HepG2 (cell line): ENCODE data around the gene PITX3. TPM values are rescaled to one million over a fixed set of nuclear protein-coding genes. Genes with fewer than 3 reads are reported as not detected.

Source experiments
- ATF6 ChIP-seq: sonication (generic); formaldehyde crosslinking; conservative IDR thresholded peaks from 2 replicates; pipeline ENCODE4 v1.4.0; 2020; ENCODE audit warnings: missing genetic modification reagents
- DZIP1 ChIP-seq: sonication (generic); formaldehyde crosslinking; IDR thresholded peaks from 2 replicates; pipeline ENCODE4 v1.5.0; 2020; ENCODE audit warnings: mild to moderate bottlenecking, missing genetic modification reagents
- GATAD2A ChIP-seq: IDR thresholded peaks from 2 replicates; pipeline ENCODE4 v1.6.1; 2016
- HDAC1 ChIP-seq: sonication (generic); formaldehyde crosslinking; IDR thresholded peaks from 2 replicates; pipeline ENCODE4 v1.5.1; 2020; ENCODE audit warnings: mild to moderate bottlenecking, missing genetic modification reagents
- KDM5B ChIP-seq: sonication (generic); formaldehyde crosslinking; IDR thresholded peaks from 2 replicates; pipeline ENCODE4 v1.4.0; 2020; ENCODE audit warnings: missing genetic modification reagents, mild to moderate bottlenecking, borderline replicate concordance
- KLF6 ChIP-seq: IDR thresholded peaks from 2 replicates; pipeline ENCODE4 v1.8.0; 2016; ENCODE audit warnings: missing biosample characterization, missing genetic modification reagents
- PAWR ChIP-seq: sonication (generic); formaldehyde crosslinking; IDR thresholded peaks from 2 replicates; pipeline ENCODE4 v1.4.0; 2020; ENCODE audit warnings: missing genetic modification reagents, mild to moderate bottlenecking, borderline replicate concordance
- REPIN1 ChIP-seq: sonication (generic); formaldehyde crosslinking; IDR thresholded peaks from 2 replicates; pipeline ENCODE4 v1.8.0; 2022; ENCODE audit warnings: missing genetic modification reagents, low read depth, mild to moderate bottlenecking, borderline replicate concordance
- SALL1 ChIP-seq: sonication (generic); formaldehyde crosslinking; IDR thresholded peaks from 2 replicates; pipeline ENCODE4 v1.8.0; 2022; ENCODE audit warnings: mild to moderate bottlenecking, missing genetic modification reagents
- TAF15 ChIP-seq: fragments of 200-400 bp; formaldehyde crosslinking; IDR thresholded peaks from one replicate; pipeline ENCODE4 v1.6.1; 2018; ENCODE audit warnings: mild to moderate bottlenecking, low read depth, low read length; ENCODE audit not compliant: poor library complexity, severe bottlenecking
- TCF12 ChIP-seq, 2 experiments: fragments of 450-650 bp in 1 of 2; sonication (generic) in 1 of 2; formaldehyde crosslinking in 1 of 2; IDR thresholded peaks; 2 replicates each; pipeline versions ENCODE4 v1.6.1 to v1.8.0; 2017 to 2022; ENCODE audit warnings: antibody characterized with exemption in 1 of 2, mild to moderate bottlenecking in 1 of 2, missing genetic modification reagents in 1 of 2, moderate library complexity in 1 of 2
- YEATS4 ChIP-seq: sonication (generic); formaldehyde crosslinking; IDR thresholded peaks from 2 replicates; pipeline ENCODE4 v1.4.0; 2020; ENCODE audit warnings: missing genetic modification reagents, borderline replicate concordance
- ZNF761 ChIP-seq: sonication (generic); formaldehyde crosslinking; conservative IDR thresholded peaks from 2 replicates; pipeline ENCODE4 v1.4.0; 2020; ENCODE audit warnings: mild to moderate bottlenecking, missing genetic modification reagents
- polyA plus RNA-seq, 8 experiments: library from polyadenylated mRNA; depleted of rRNA in 3 of 8; stranded (reverse) in 7 of 8; unstranded in 1 of 8; fragments of >200 nt; fragmentation: Illumina TruSeq in 4 of 8; extraction: Trizol in 4 of 8; gene quantifications; 2 replicates each; pipeline versions ENCODE4 v1.2.1 to v1.2.3, GENCODE V29; 2011 to 2016; ENCODE audit warnings: low read depth in 4 of 8, missing spikeins in 1 of 8, mixed read lengths in 1 of 8; ENCODE audit not compliant: insufficient read depth in 1 of 8
- total RNA-seq, 5 experiments: library from RNA; depleted of rRNA; stranded (reverse); fragments of >200 nt; fragmentation: Illumina TruSeq; extraction: Trizol; gene quantifications; 2 replicates each; pipeline ENCODE4 v1.2.3, GENCODE V29; 2016; ENCODE audit warnings: low read depth in 1 of 5
- TF ChIP-seq, protein P1 (sequence below): sonication (generic); formaldehyde crosslinking; IDR thresholded peaks from 2 replicates; pipeline ENCODE4 v1.5.0; 2020; ENCODE audit warnings: missing genetic modification reagents, mild to moderate bottlenecking, borderline replicate concordance
- TF ChIP-seq, protein P2 (sequence below): sonication (generic); formaldehyde crosslinking; IDR thresholded peaks from 2 replicates; pipeline ENCODE4 v1.4.0; 2020; ENCODE audit warnings: missing genetic modification reagents
- TF ChIP-seq, protein P3 (sequence below): sonication (generic); formaldehyde crosslinking; IDR thresholded peaks from 2 replicates; pipeline ENCODE4 v1.4.0; 2020; ENCODE audit warnings: missing genetic modification reagents, mild to moderate bottlenecking, borderline replicate concordance

The PITX3 gene
- total and polyA plus RNA-seq, 2 of the 13 experiments (the other 11 are each of a cell fraction or from before 2014, with no cell fraction given): not detected

GRCh38 chr10:102229810-102230263, 11.5 kb downstream of the PITX3 start (continued):
- TF ChIP-seq KDM5B (no peak), ATF6 (CRISPR knock-in tag) (no peak), GATAD2A (CRISPR knock-in tag) (0 out of 2 replicates have a peak, but pooled peaks have one; percentile 22), REPIN1 (CRISPR knock-in tag) (0 out of 2 replicates have a peak, but pooled peaks have one; percentile 47), HDAC1 (peak; percentile 29; the same call in 1 of the 2 replicates), SALL1 (peak; percentile 57; the same call in 1 of the 2 replicates), TAF15 (no peak), TCF12 (IDR thresholded peaks at IDR 0.05) (no peak), TCF12 (CRISPR knock-in tag; IDR thresholded peaks at IDR 0.05) (no peak), YEATS4 (CRISPR knock-in tag) (peak; percentile 28; the same call in 1 of the 2 replicates), PAWR (CRISPR knock-in tag) (no peak), DZIP1 (CRISPR knock-in tag) (0 out of 2 replicates have a peak, but pooled peaks have one; percentile 28), ZNF761 (CRISPR knock-in tag) (no peak), KLF6 (CRISPR knock-in tag) (no peak)
- TF ChIP-seq, protein P1, sequence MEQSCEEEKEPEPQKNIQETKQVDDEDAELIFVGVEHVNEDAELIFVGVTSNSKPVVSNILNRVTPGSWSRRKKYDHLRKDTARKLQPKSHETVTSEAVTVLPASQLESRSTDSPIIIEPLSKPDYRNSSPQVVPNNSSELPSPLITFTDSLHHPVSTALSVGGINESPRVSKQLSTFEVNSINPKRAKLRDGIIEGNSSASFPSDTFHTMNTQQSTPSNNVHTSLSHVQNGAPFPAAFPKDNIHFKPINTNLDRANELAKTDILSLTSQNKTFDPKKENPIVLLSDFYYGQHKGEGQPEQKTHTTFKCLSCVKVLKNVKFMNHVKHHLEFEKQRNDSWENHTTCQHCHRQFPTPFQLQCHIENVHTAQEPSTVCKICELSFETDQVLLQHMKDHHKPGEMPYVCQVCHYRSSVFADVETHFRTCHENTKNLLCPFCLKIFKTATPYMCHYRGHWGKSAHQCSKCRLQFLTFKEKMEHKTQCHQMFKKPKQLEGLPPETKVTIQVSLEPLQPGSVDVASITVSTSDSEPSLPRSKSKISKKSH: peak; percentile 59; the same call in 1 of the 2 replicates
- TF ChIP-seq, protein P2, sequence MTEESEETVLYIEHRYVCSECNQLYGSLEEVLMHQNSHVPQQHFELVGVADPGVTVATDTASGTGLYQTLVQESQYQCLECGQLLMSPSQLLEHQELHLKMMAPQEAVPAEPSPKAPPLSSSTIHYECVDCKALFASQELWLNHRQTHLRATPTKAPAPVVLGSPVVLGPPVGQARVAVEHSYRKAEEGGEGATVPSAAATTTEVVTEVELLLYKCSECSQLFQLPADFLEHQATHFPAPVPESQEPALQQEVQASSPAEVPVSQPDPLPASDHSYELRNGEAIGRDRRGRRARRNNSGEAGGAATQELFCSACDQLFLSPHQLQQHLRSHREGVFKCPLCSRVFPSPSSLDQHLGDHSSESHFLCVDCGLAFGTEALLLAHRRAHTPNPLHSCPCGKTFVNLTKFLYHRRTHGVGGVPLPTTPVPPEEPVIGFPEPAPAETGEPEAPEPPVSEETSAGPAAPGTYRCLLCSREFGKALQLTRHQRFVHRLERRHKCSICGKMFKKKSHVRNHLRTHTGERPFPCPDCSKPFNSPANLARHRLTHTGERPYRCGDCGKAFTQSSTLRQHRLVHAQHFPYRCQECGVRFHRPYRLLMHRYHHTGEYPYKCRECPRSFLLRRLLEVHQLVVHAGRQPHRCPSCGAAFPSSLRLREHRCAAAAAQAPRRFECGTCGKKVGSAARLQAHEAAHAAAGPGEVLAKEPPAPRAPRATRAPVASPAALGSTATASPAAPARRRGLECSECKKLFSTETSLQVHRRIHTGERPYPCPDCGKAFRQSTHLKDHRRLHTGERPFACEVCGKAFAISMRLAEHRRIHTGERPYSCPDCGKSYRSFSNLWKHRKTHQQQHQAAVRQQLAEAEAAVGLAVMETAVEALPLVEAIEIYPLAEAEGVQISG (CRISPR knock-in tag): peak; percentile 46; the same call in 1 of the 2 replicates
- TF ChIP-seq, protein P3, sequence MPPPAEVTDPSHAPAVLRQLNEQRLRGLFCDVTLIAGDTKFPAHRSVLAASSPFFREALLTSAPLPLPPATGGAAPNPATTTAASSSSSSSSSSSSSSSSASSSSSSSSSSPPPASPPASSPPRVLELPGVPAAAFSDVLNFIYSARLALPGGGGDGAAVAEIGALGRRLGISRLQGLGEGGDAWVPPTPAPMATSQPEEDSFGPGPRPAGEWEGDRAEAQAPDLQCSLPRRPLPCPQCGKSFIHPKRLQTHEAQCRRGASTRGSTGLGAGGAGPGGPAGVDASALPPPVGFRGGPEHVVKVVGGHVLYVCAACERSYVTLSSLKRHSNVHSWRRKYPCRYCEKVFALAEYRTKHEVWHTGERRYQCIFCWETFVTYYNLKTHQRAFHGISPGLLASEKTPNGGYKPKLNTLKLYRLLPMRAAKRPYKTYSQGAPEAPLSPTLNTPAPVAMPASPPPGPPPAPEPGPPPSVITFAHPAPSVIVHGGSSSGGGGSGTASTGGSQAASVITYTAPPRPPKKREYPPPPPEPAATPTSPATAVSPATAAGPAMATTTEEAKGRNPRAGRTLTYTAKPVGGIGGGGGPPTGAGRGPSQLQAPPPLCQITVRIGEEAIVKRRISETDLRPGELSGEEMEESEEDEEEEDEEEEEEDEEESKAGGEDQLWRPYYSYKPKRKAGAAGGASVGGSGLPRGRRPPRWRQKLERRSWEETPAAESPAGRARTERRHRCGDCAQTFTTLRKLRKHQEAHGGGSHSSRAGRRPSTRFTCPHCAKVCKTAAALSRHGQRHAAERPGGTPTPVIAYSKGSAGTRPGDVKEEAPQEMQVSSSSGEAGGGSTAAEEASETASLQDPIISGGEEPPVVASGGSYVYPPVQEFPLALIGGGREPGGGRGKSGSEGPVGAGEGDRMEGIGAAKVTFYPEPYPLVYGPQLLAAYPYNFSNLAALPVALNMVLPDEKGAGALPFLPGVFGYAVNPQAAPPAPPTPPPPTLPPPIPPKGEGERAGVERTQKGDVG: no peak
